H9 (cell line): ENCODE measurements around the gene SHC1. TPM values are rescaled to one million over a fixed set of nuclear protein-coding genes. Genes with fewer than 3 reads are reported as not detected.

Experiments
- DNase-seq: peaks from one replicate; pipeline ENCODE4 v3.0.0-alpha.2; 2017
- H2AFZ ChIP-seq: one replicate; pipeline ENCODE4 v1.6.1; 2013; ENCODE audit warnings: mild to moderate bottlenecking, low read length, control low read depth, moderate library complexity
- H2AK5ac ChIP-seq: 2 replicates; pipeline ENCODE4 v1.6.1; 2013; ENCODE audit warnings: low read length, control low read depth, mixed read lengths; ENCODE audit not compliant: insufficient read length
- H2BK120ac ChIP-seq: one replicate; pipeline ENCODE4 v1.6.1; 2013; ENCODE audit warnings: low read depth, mild to moderate bottlenecking, low read length, control low read depth, inconsistent platforms; ENCODE audit not compliant: poor library complexity, severe bottlenecking
- H2BK12ac ChIP-seq: 2 replicates; pipeline ENCODE4 v1.6.1; 2013; ENCODE audit warnings: low read length, control low read depth, mixed read lengths, low read depth; ENCODE audit not compliant: insufficient read length
- H2BK15ac ChIP-seq: 2 replicates; pipeline ENCODE4 v1.6.1; 2013; ENCODE audit warnings: low read depth, low read length, control low read depth
- H2BK20ac ChIP-seq: one replicate; pipeline ENCODE4 v1.6.1; 2013; ENCODE audit warnings: low read depth, mild to moderate bottlenecking, low read length, control low read depth, inconsistent platforms; ENCODE audit not compliant: poor library complexity, severe bottlenecking
- H2BK5ac ChIP-seq: 2 replicates; pipeline ENCODE4 v1.6.1; 2013; ENCODE audit warnings: low read length, control low read depth, mixed read lengths; ENCODE audit not compliant: insufficient read length
- H3K14ac ChIP-seq: 2 replicates; pipeline ENCODE4 v1.6.1; 2013; ENCODE audit warnings: low read length, control low read depth; ENCODE audit not compliant: insufficient read depth
- H3K18ac ChIP-seq: 2 replicates; pipeline ENCODE4 v1.6.1; 2013; ENCODE audit warnings: low read depth, mild to moderate bottlenecking, mixed read lengths, low read length, control low read depth; ENCODE audit not compliant: insufficient read length
- H3K23ac ChIP-seq: 2 replicates; pipeline ENCODE4 v1.6.1; 2013; ENCODE audit warnings: low read length, control low read depth, mixed read lengths, low read depth; ENCODE audit not compliant: insufficient read length
- H3K23me2 ChIP-seq: 2 replicates; pipeline ENCODE4 v1.6.1; 2013; ENCODE audit warnings: low read depth, mild to moderate bottlenecking, mixed read lengths, low read length, control low read depth; ENCODE audit not compliant: insufficient read length, poor library complexity, severe bottlenecking
- H3K27ac ChIP-seq: 2 replicates; pipeline ENCODE4 v1.5.1; 2013; ENCODE audit warnings: low read length, control low read depth, mixed read lengths, low read depth; ENCODE audit not compliant: insufficient read length
- H3K27me3 ChIP-seq: 2 replicates; pipeline ENCODE4 v1.6.1; 2013; ENCODE audit warnings: low read length, control low read depth, inconsistent platforms; ENCODE audit not compliant: insufficient read depth
- H3K4ac ChIP-seq: 2 replicates; pipeline ENCODE4 v1.6.1; 2013; ENCODE audit warnings: low read depth, mild to moderate bottlenecking, control low read depth, inconsistent platforms, low read length, moderate library complexity
- H3K4me1 ChIP-seq: 2 replicates; pipeline ENCODE4 v1.6.1; 2013; ENCODE audit warnings: low read length, control low read depth, inconsistent platforms; ENCODE audit not compliant: insufficient read depth
- H3K4me2 ChIP-seq: 2 replicates; pipeline ENCODE4 v1.6.1; 2013; ENCODE audit warnings: low read length, control low read depth, mixed read lengths; ENCODE audit not compliant: insufficient read length, insufficient read depth
- H3K56ac ChIP-seq: 2 replicates; pipeline ENCODE4 v1.6.1; 2013; ENCODE audit warnings: low read depth, mild to moderate bottlenecking, mixed read lengths, low read length, control low read depth; ENCODE audit not compliant: insufficient read length
- H3K79me1 ChIP-seq: 2 replicates; pipeline ENCODE4 v1.6.1; 2013; ENCODE audit warnings: low read depth, mild to moderate bottlenecking, moderate library complexity, low read length, control low read depth, inconsistent platforms; ENCODE audit not compliant: insufficient read depth, poor library complexity, severe bottlenecking
- H3K79me2 ChIP-seq: 2 replicates; pipeline ENCODE4 v1.6.1; 2013; ENCODE audit warnings: low read length, control low read depth, inconsistent platforms; ENCODE audit not compliant: insufficient read depth
- H3K9ac ChIP-seq: 2 replicates; pipeline ENCODE4 v1.6.1; 2013; ENCODE audit warnings: low read length, control low read depth, mixed read lengths; ENCODE audit not compliant: insufficient read length; ENCODE audit errors: extremely low read depth
- H3K9me3 ChIP-seq: one replicate; pipeline ENCODE4 v1.6.1; 2013; ENCODE audit warnings: low read depth, low read length, inconsistent platforms; ENCODE audit not compliant: control insufficient read depth
- H3T11ph ChIP-seq: one replicate; pipeline ENCODE4 v1.6.1; 2013; ENCODE audit warnings: mild to moderate bottlenecking, low read length, control low read depth, inconsistent platforms
- H4K20me1 ChIP-seq: one replicate; pipeline ENCODE4 v1.6.1; 2013; ENCODE audit not compliant: control insufficient read depth, insufficient read length, insufficient read depth
- H4K5ac ChIP-seq: 2 replicates; pipeline ENCODE4 v1.6.1; 2013; ENCODE audit warnings: low read depth, mild to moderate bottlenecking, mixed read lengths, low read length, control low read depth; ENCODE audit not compliant: insufficient read length
- H4K8ac ChIP-seq: replicated peaks from 2 replicates; pipeline ENCODE4 v1.6.1; 2013; ENCODE audit warnings: low read length, control low read depth, mixed read lengths, low read depth; ENCODE audit not compliant: insufficient read length
- H4K91ac ChIP-seq: 2 replicates; pipeline ENCODE4 v1.6.1; 2013; ENCODE audit warnings: low read depth, mild to moderate bottlenecking, moderate library complexity, mixed read lengths, low read length, control low read depth; ENCODE audit not compliant: insufficient read length
- H3K27ac Mint-ChIP-seq, 3 experiments: 2 replicates in 2 of 3; 3 replicates in 1 of 3; pipeline ENCODE4 v1.8.0; 2020 to 2021; ENCODE audit warnings: mixed read lengths in 3 of 3, mild to moderate bottlenecking in 1 of 3, moderate library complexity in 1 of 3
- H3K27me3 Mint-ChIP-seq: 2 replicates; pipeline ENCODE4 v1.8.0; 2021; ENCODE audit warnings: low read depth, mild to moderate bottlenecking, moderate library complexity, mixed read lengths
- H3K36me3 Mint-ChIP-seq, 3 experiments: 2 replicates in 2 of 3; 3 replicates in 1 of 3; pipeline ENCODE4 v1.8.0; 2020 to 2021; ENCODE audit warnings: low read depth in 3 of 3, mixed read lengths in 3 of 3; ENCODE audit not compliant: insufficient read depth in 1 of 3
- H3K4me1 Mint-ChIP-seq, 2 experiments: 2 replicates each; pipeline ENCODE4 v1.8.0; 2020; ENCODE audit warnings: mixed read lengths in 2 of 2
- H3K4me3 Mint-ChIP-seq, 2 experiments: 2 replicates in 1 of 2; 3 replicates in 1 of 2; pipeline ENCODE4 v1.8.0; 2020 to 2021; ENCODE audit warnings: mild to moderate bottlenecking in 2 of 2, mixed read lengths in 2 of 2, moderate library complexity in 1 of 2
- H3K9me3 Mint-ChIP-seq, 2 experiments: 2 replicates in 1 of 2; 3 replicates in 1 of 2; pipeline ENCODE4 v1.8.0; 2020; ENCODE audit warnings: mild to moderate bottlenecking in 2 of 2, mixed read lengths in 2 of 2, moderate library complexity in 1 of 2
- WGBS: extraction: QIAGEN DNeasy Blood & Tissue Kit; methylation state at CpG from one replicate; pipeline ENCODE4 v1.1.7; 2013; ENCODE audit warnings: missing lambda C conversion rate, low lambda C conversion rate, mixed read lengths; ENCODE audit not compliant: insufficient read length; ENCODE audit errors: extremely low coverage; 5-methylcytosine and 5-hydroxymethylcytosine counted together
- total RNA-seq: library from RNA; stranded (reverse); gene quantifications from 2 replicates; pipeline ENCODE4 v1.2.1, GENCODE V29; 2021
- TF ChIP-seq, protein P1 (sequence below): fragments of 200-600 bp; sonication (generic); conservative IDR thresholded peaks from 3 replicates; pipeline ENCODE4 v1.8.0; 2021; ENCODE audit warnings: antibody characterized with exemption, mild to moderate bottlenecking

Gene SHC1
- total RNA-seq, 1 experiment from 2014 or later, result 168 TPM

- Mint-ChIP-seq H3K36me3 (peaks cover 0 to 5% (median 0%) of the 10 kb centered on the region in 3 experiments; a peak in 3 of 7 replicates), H3K9me3 (no peaks in the 10 kb centered on the region; a peak in 2 of 5 replicates), H3K4me3 (no peak overlapping the region; a peak in 1 of 5 replicates), H3K27ac (no peak overlapping the region), H3K27me3 (no peaks in the 10 kb centered on the region; the same call in 1 of the 2 replicates), H3K4me1 (peaks cover 14 to 16% of the 10 kb centered on the region in 2 experiments)
- no peak overlapping the region for H3K4me2 ChIP-seq
- no peak overlapping the region for H2AFZ ChIP-seq
- no peaks in the 10 kb centered on the region for H3K9me3 ChIP-seq
- H3K23me2 ChIP-seq, result peaks cover 11% of the 10 kb centered on the region
- H4K91ac ChIP-seq, result no peak overlapping the region
- no peak overlapping the region for H4K5ac ChIP-seq
- H2BK12ac ChIP-seq, result no peak overlapping the region
- no peaks in the 10 kb centered on the region for H3K27me3 ChIP-seq
- no peak overlapping the region for H2BK120ac ChIP-seq
- DNase-seq, result no peak
- H3K4me1 ChIP-seq, result no peaks in the 10 kb centered on the region; the same call in 1 of the 2 replicates
- no peak overlapping the region for H2AK5ac ChIP-seq
- H3T11ph ChIP-seq, result no peak overlapping the region
- no peak overlapping the region for H3K56ac ChIP-seq
- H3K27ac ChIP-seq, result no peak overlapping the region
- no peak overlapping the region for H3K4ac ChIP-seq
- H3K23ac ChIP-seq, result no peak overlapping the region
- no peak overlapping the region for H4K8ac ChIP-seq
- no CpG with 5 or more reads among the region's 5 CpGs for WGBS
- no peaks in the 10 kb centered on the region for H3K79me1 ChIP-seq
- TF ChIP-seq, protein P1, sequence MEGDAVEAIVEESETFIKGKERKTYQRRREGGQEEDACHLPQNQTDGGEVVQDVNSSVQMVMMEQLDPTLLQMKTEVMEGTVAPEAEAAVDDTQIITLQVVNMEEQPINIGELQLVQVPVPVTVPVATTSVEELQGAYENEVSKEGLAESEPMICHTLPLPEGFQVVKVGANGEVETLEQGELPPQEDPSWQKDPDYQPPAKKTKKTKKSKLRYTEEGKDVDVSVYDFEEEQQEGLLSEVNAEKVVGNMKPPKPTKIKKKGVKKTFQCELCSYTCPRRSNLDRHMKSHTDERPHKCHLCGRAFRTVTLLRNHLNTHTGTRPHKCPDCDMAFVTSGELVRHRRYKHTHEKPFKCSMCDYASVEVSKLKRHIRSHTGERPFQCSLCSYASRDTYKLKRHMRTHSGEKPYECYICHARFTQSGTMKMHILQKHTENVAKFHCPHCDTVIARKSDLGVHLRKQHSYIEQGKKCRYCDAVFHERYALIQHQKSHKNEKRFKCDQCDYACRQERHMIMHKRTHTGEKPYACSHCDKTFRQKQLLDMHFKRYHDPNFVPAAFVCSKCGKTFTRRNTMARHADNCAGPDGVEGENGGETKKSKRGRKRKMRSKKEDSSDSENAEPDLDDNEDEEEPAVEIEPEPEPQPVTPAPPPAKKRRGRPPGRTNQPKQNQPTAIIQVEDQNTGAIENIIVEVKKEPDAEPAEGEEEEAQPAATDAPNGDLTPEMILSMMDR, result no peak
- H4K20me1 ChIP-seq, result no peaks in the 10 kb centered on the region
- no peak overlapping the region for H2BK15ac ChIP-seq
- H2BK20ac ChIP-seq, result no peak overlapping the region
- no peak overlapping the region for H3K14ac ChIP-seq
- H2BK5ac ChIP-seq, result no peak overlapping the region
- no peak overlapping the region for H3K18ac ChIP-seq
- no peaks in the 10 kb centered on the region for H3K79me2 ChIP-seq
- no peak overlapping the region for H3K9ac ChIP-seq
Observed at GRCh38 chr1:154934358-154934948, 36.1 kb downstream of the SHC1 start.
